Lower lobe of right lung (tissue), 2 donors: ENCODE results near the gene TMEM117. TPM values are rescaled to one million over a fixed set of nuclear protein-coding genes. Genes with fewer than 3 reads are reported as not detected.
"Not testable (repeated sequence)": the region's sequence is repeated elsewhere in the genome, so short reads cannot be mapped to it uniquely, and the experiment has no call there.

Experiments
- ATAC-seq, 2 donors: fragments of 200-7000 bp; cut with Tn5 transposase; one replicate each; pipeline ENCODE4 v1.9.1; 2020 to 2022; ENCODE audit warnings: mild to moderate bottlenecking in 2 of 2, moderate library complexity in 2 of 2
- DNase-seq: peaks from one replicate; pipeline ENCODE4 v3.0.0-alpha.2; 2020
- H3K27ac ChIP-seq: fragments of 200-600 bp; one replicate; pipeline ENCODE4 v1.8.0; 2022
- H3K27me3 ChIP-seq: fragments of 200-600 bp; one replicate; pipeline ENCODE4 v1.8.0; 2022; ENCODE audit warnings: low read depth
- H3K36me3 ChIP-seq: fragments of 200-600 bp; one replicate; pipeline ENCODE4 v1.8.0; 2022; ENCODE audit warnings: mild to moderate bottlenecking
- H3K4me1 ChIP-seq: fragments of 200-600 bp; one replicate; pipeline ENCODE4 v1.8.0; 2022
- H3K4me3 ChIP-seq: fragments of 200-600 bp; one replicate; pipeline ENCODE4 v1.8.0; 2022; ENCODE audit warnings: mild to moderate bottlenecking
- H3K9me3 ChIP-seq: fragments of 200-600 bp; one replicate; pipeline ENCODE4 v1.8.0; 2022
- CTCF ChIP-seq: fragments of 200-600 bp; IDR thresholded peaks from one replicate; pipeline ENCODE4 v1.8.0; 2022; ENCODE audit warnings: antibody characterized with exemption, mild to moderate bottlenecking
- intact Hi-C: fragments of 100-400 bp; cut with DNase I; formaldehyde crosslinking; loops from one replicate; pipeline ENCODE4 v1.11.0; 2022
- total RNA-seq: library from RNA; stranded (reverse); fragmentation: NEBNext Ultra II Directional; extraction: Animal tissue kit (Norgen Biotek cat#: 25700); gene quantifications from one replicate; pipeline ENCODE4 v1.2.1, GENCODE V29; 2021
- donor health status: DM: no; HTN: yes; CAD: no; lungs with severe emphysema.

Gene TMEM117
- total RNA-seq, 1 donor from 2014 or later, result 4.5 TPM

GRCh38 chr12:43863770-43864366 is 28.0 kb downstream of the TMEM117 start:
- no peaks in the 10 kb centered on the region for H3K36me3 ChIP-seq
- no peak for TF ChIP-seq CTCF
- intact Hi-C loops, result no loop called here
- ATAC-seq (no peak), DNase-seq (no peak)
- H3K9me3 ChIP-seq, result no peaks in the 10 kb centered on the region
- H3K4me3 ChIP-seq, result no peak overlapping the region
- no peaks in the 10 kb centered on the region for H3K27me3 ChIP-seq
- H3K27ac ChIP-seq, result no peak overlapping the region
- no peaks in the 10 kb centered on the region for H3K4me1 ChIP-seq

GRCh38 chr12:43864557-43864956 is 28.7 kb downstream of the TMEM117 start:
- H3K36me3 ChIP-seq, H3K9me3 ChIP-seq, H3K27ac ChIP-seq, H3K27me3 ChIP-seq, ATAC-seq, intact Hi-C loops, H3K4me3 ChIP-seq, H3K4me1 ChIP-seq, DNase-seq: not testable (repeated sequence)

GRCh38 chr12:43869184-43869583 is 33.3 kb downstream of the TMEM117 start:
- intact Hi-C loops, result no loop called here
- Histone ChIP-seq H3K27me3 (no peaks in the 10 kb centered on the region), H3K36me3 (no peaks in the 10 kb centered on the region), H3K4me3 (no peak overlapping the region), H3K9me3 (no peaks in the 10 kb centered on the region), H3K4me1 (no peaks in the 10 kb centered on the region), H3K27ac (no peak overlapping the region)
- no peak for TF ChIP-seq CTCF
- ATAC-seq, result no peak
- no peak for DNase-seq

GRCh38 chr12:43869765-43870164 is 33.9 kb downstream of the TMEM117 start:
- intact Hi-C loops, result not testable (repeated sequence)

GRCh38 chr12:43871258-43871657 is 35.4 kb downstream of the TMEM117 start:
- H3K27me3 ChIP-seq, DNase-seq, H3K36me3 ChIP-seq, intact Hi-C loops, H3K27ac ChIP-seq, ATAC-seq, H3K4me3 ChIP-seq, H3K4me1 ChIP-seq, H3K9me3 ChIP-seq: not testable (repeated sequence)

More at GRCh38 chr12:43869765-43870164, 33.9 kb downstream of the TMEM117 start:
- not testable (repeated sequence) for H3K27ac ChIP-seq, ATAC-seq, H3K4me3 ChIP-seq, H3K4me1 ChIP-seq, H3K27me3 ChIP-seq, H3K9me3 ChIP-seq, H3K36me3 ChIP-seq, DNase-seq

GRCh38 chr12:43872396-43872795 is 36.5 kb downstream of the TMEM117 start:
- no peak for TF ChIP-seq CTCF
- DNase-seq, result no peak
- H3K4me3 ChIP-seq, result no peak overlapping the region
- no peaks in the 10 kb centered on the region for H3K36me3 ChIP-seq
- intact Hi-C loops, result no loop called here
- no peak overlapping the region for H3K27ac ChIP-seq
- H3K4me1 ChIP-seq, result no peaks in the 10 kb centered on the region
- no peak for ATAC-seq
- no peaks in the 10 kb centered on the region for H3K27me3 ChIP-seq
- no peaks in the 10 kb centered on the region for H3K9me3 ChIP-seq

- Histone ChIP-seq H3K4me1 (no peaks in the 10 kb centered on the region), H3K36me3 (no peaks in the 10 kb centered on the region), H3K27me3 (no peaks in the 10 kb centered on the region), H3K27ac (no peak overlapping the region), H3K4me3 (no peak overlapping the region), H3K9me3 (no peaks in the 10 kb centered on the region)
- no peak for TF ChIP-seq CTCF
- DNase-seq (no peak), ATAC-seq (no peak)
- intact Hi-C loops, result no loop called here
Measured at GRCh38 chr12:43878050-43878449, 42.2 kb downstream of the TMEM117 start.
